Measurements from ENCODE around the gene DBF4. TPM values are rescaled to one million over a fixed set of nuclear protein-coding genes. Genes with fewer than 3 reads are reported as not detected.
"Not testable (repeated sequence)": the region's sequence is repeated elsewhere in the genome, so short reads cannot be mapped to it uniquely, and the experiment has no call there.

DBF4 gene
- total and polyA plus RNA-seq, 10 of the 15 experiments (the other 5 are each of a cell fraction or from before 2014, with no cell fraction given) = 29.3 to 89.8 (median 62.4) TPM

GRCh38 chr7:87873328-87873727, 3.0 kb upstream of the DBF4 start:
- H3K4me1 ChIP-seq (ENCODE audit: control insufficient read depth, insufficient read depth, low read length); H4K20me1 ChIP-seq (ENCODE audit: control insufficient read depth, insufficient read depth); ATAC-seq; H2AFZ ChIP-seq (ENCODE audit: control insufficient read depth, low read depth, low read length); H3K36me3 ChIP-seq (ENCODE audit: control insufficient read depth in 2 of 2, insufficient read depth in 2 of 2, low read length in 1 of 2); DNase-seq (ENCODE audit: low read depth, low spot score); CTCF ChIA-PET; FAIRE-seq; in situ Hi-C loops (cut with MboI); BruUV-seq (replicated peaks); H3K27me3 ChIP-seq (replicated peaks in 1 of 2; ENCODE audit: control insufficient read depth in 2 of 2, insufficient read depth in 2 of 2, low read length in 1 of 2): not testable (repeated sequence)
- ChIA-PET RAD21 (ENCODE audit: unreplicated experiment) (interaction anchor here (1.2 kb wide), 1 partner anchor 61 kb away, joined by 4 read pairs; no protein-coding TSS in a partner anchor), SMC1A (ENCODE audit: uncharacterized antibody, unreplicated experiment) (interaction anchor here (1.5 kb wide), 1 partner anchor 36 kb away, joined by 5 read pairs; no protein-coding TSS in a partner anchor), POLR2A (interaction anchor here (1.0 kb wide), 1 partner anchor 59 kb away, joined by 4 read pairs; no protein-coding TSS in a partner anchor)
- peak overlapping the region; percentile 81 for H3K4me3 ChIP-seq
- TF ChIP-seq MLLT1 (IDR thresholded peaks at IDR 0.05) (0 out of 2 replicates have a peak, but pooled peaks have one; percentile 26), ZBTB33 (IDR thresholded peaks at IDR 0.05) (peak; percentile 80)
- peak overlapping the region; percentile 87 for H3K4me2 ChIP-seq (ENCODE audit: control insufficient read depth, insufficient read depth)
- peak overlapping the region; percentile 89; the same call in 1 of the 2 replicates for H3K27ac ChIP-seq (ENCODE audit: control insufficient read depth, insufficient read depth)
- intact Hi-C loops (cut with micrococcal nuclease; ENCODE audit: unreplicated experiment) = loop anchor here (10.0 kb wide), 2 partner anchors 399 to 719 kb away; partner anchors contain the start of genes ABCB4 and DMTF1
- 98% methylated on average over 5 of the region's 10 CpGs for WGBS (ENCODE audit: insufficient coverage, insufficient replicate concordance, low lambda C conversion rate, missing lambda C conversion rate)
- H3K9me3 ChIP-seq (replicated peaks; ENCODE audit: control insufficient read depth, insufficient read depth, low read length) = peaks cover 28% of the 10 kb centered on the region
- peaks cover 81% of the 10 kb centered on the region for H3K79me2 ChIP-seq (ENCODE audit: control insufficient read depth, insufficient read depth, low read length)
- peak overlapping the region; percentile 92; the same call in 1 of the 2 replicates for H3K9ac ChIP-seq (ENCODE audit: control insufficient read depth, insufficient read depth, low read length)

All from GM12878 (cell line).